Activated CD4-positive, alpha-beta T cell treated with anti-CD3 and anti-CD28 coated beads, Interleukin-2, amount 10 ng/mL, durations not matched to agents 7 days and 5 days (primary cell): ENCODE data around the gene ZNF784. TPM values are rescaled to one million over a fixed set of nuclear protein-coding genes. Genes with fewer than 3 reads are reported as not detected.
A peak's percentile ranks its signal among the peaks of the same experiment; 100 is the strongest.

ENCODE experiments used
- CTCF ChIA-PET: fragments of 350-600 bp; sonication (Branson Sonifier 250); formaldehyde crosslinking; loops from one replicate; lab custom pipeline; 2021; ENCODE audit warnings: antibody characterized with exemption; lab: Charles Lee
- POLR2A ChIA-PET: fragments of 350-600 bp; sonication (Branson Sonifier 250); formaldehyde crosslinking; loops from one replicate; lab custom pipeline; 2021; ENCODE audit warnings: antibody characterized with exemption; lab: Charles Lee
- DNase-seq: peaks from one replicate; pipeline ENCODE4 v3.0.0-alpha.2; 2020
- H3K27ac Mint-ChIP-seq: one replicate; pipeline ENCODE4 v1.8.0; 2021; ENCODE audit warnings: mild to moderate bottlenecking, moderate library complexity, mixed read lengths
- H3K27me3 Mint-ChIP-seq: one replicate; pipeline ENCODE4 v1.8.0; 2021; ENCODE audit warnings: mixed read lengths
- H3K36me3 Mint-ChIP-seq: one replicate; pipeline ENCODE4 v1.8.0; 2021; ENCODE audit warnings: low read depth, mixed read lengths
- H3K4me1 Mint-ChIP-seq: one replicate; pipeline ENCODE4 v1.8.0; 2021; ENCODE audit warnings: mixed read lengths
- H3K4me3 Mint-ChIP-seq: one replicate; pipeline ENCODE4 v1.8.0; 2021; ENCODE audit warnings: mild to moderate bottlenecking, moderate library complexity, mixed read lengths
- H3K9me3 Mint-ChIP-seq: one replicate; pipeline ENCODE4 v1.8.0; 2021; ENCODE audit warnings: mixed read lengths
- total RNA-seq, 2 experiments: library from RNA; stranded (reverse); gene quantifications; one replicate each; pipeline ENCODE4 v1.2.3, GENCODE V29; 2021

ZNF784 gene
- total RNA-seq, 2 experiments from 2014 or later = 4.3 to 5.8 TPM

DNA sequence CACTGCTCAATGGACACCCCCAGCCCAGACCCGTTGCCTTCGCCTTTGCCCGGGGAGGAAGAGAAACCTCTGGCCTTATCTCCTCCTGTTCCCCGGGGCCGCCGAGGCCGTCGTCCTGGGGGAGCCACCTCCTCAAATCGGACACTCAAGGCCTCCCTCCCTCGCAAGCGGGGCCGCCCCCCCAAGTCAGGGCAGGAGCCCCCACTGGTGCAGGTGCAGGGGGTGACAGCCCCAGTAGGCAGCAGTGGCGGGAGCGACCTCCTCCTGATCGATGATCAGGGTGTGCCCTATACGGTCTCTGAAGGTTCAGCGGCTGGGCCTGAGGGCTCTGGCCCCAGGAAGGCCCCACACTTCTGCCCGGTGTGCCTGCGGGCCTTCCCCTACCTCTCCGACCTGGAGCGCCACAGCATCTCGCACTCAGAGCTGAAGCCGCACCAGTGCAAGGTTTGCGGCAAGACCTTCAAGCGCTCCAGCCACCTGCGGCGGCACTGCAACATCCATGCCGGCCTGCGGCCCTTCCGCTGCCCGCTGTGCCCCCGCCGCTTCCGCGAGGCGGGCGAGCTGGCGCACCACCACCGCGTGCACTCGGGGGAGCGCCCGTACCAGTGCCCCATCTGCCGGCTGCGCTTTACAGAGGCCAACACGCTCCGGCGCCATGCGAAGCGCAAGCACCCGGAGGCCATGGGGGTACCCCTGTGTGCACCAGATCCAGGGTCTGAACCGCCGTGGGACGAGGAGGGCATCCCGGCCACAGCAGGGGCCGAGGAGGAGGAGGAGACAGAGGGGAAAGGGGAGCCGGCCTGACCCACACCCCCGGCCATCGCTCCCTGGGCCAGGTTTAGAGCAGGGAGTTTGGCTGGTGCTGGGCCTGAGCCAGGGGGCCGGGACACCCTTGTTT is 22.0 kb downstream of the ZNF784 start:
- ChIA-PET CTCF (interaction anchor here (1.7 kb wide), 1 partner anchor 52 kb away, joined by 6 read pairs; the partner anchor contains the start of gene U2AF2), POLR2A (no interaction called here)
- Mint-ChIP-seq H3K27ac (peak overlapping the region; percentile 87), H3K4me3 (peak overlapping the region; percentile 78), H3K36me3 (peaks cover 20% of the 10 kb centered on the region), H3K4me1 (peaks cover 52% of the 10 kb centered on the region), H3K9me3 (peaks cover 4% of the 10 kb centered on the region), H3K27me3 (no peaks in the 10 kb centered on the region)
- no peak for DNase-seq

GRCh38 chr19:55601084-55601483 is 23.3 kb downstream of the ZNF784 start:
- peaks cover 44% of the 10 kb centered on the region for H3K4me1 Mint-ChIP-seq
- H3K4me3 Mint-ChIP-seq = peak overlapping the region; percentile 78
- DNase-seq = no peak
- no peaks in the 10 kb centered on the region for H3K27me3 Mint-ChIP-seq
- ChIA-PET CTCF (interaction anchor here (1.5 to 1.7 kb wide), 2 partner anchors 39 to 53 kb away, joined by 3 to 6 read pairs; partner anchors contain the start of gene U2AF2), POLR2A (no interaction called here)
- H3K9me3 Mint-ChIP-seq = peaks cover 4% of the 10 kb centered on the region
- H3K27ac Mint-ChIP-seq = peak overlapping the region; percentile 87
- H3K36me3 Mint-ChIP-seq = peaks cover 24% of the 10 kb centered on the region

DNA sequence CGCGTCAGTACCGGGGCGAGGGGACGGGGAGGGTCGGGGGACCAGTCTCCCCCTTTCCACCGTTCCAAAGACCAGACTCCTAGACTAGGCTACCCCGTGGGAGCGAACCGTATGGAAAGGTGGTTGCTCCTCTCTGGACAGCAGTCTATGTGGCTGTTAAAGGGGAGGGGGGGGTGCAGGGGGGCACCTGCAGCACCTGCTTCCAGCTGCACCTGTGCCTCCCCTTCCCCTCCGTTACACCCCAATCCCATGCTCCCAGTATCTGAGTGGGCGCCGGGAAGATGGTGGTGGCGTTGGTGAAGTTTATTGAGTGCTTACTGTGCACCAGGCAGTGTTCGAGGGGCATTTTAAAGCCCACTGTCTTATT is 23.7 kb downstream of the ZNF784 start:
- ChIA-PET POLR2A (no interaction called here), CTCF (interaction anchor here (1.5 kb wide), 1 partner anchor 39 kb away, joined by 3 read pairs; no protein-coding TSS in a partner anchor)
- peak overlapping the region; percentile 87 for H3K27ac Mint-ChIP-seq
- no peak for DNase-seq
- peak overlapping the region; percentile 78 for H3K4me3 Mint-ChIP-seq
- peaks cover 28% of the 10 kb centered on the region for H3K36me3 Mint-ChIP-seq
- H3K27me3 Mint-ChIP-seq = no peaks in the 10 kb centered on the region
- peaks cover 6% of the 10 kb centered on the region for H3K9me3 Mint-ChIP-seq
- H3K4me1 Mint-ChIP-seq = peaks cover 42% of the 10 kb centered on the region

DNA sequence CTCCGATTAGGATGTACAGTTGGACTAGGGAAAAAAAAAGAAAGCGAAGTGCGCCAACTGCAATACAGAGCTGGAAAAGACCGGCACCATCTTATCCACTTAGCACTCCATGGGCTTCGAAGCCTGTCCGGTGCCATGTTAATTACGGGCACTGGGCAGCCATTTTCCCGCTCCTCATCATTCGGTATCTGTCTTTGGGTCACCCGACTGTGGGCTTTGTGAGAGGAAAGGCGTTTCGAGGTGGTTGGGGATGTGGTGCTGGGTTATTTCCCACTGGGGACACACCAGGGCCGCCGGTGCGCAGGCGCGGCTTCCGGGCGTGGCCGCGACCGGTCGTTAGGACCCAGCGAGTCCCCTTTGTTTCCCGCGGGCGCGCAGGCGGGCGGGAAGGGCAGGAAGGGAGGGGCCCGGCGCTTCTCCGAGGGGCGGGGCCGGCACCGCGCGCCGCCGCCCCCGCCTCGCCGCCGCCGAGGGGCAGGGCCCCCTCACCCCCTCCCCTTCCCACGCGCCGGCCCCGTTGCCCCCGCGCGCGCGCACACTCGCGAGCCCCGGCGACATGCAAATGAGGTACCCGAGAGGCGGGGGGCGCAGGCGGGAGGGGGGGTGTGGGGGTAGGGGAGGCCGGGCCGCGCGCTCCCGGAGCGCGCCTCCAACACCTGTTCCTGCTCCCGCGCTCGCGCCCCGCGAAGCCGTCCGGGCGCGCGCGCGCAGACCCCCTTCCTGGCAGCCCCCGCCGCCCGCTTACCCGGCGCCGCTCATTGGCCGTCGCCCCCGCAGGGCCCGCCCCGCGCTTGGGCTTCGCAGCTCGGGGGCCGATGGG is 24.3 kb downstream of the ZNF784 start, which contains the start of gene ZNF524:
Gene ZNF524, plus strand, starts transcription at position 447 of the 820 bp plus-strand sequence. CDS start 1,825 bp downstream, outside the sequence.
- Mint-ChIP-seq H3K4me1 (peaks cover 42% of the 10 kb centered on the region), H3K4me3 (peak within 1 kb of the TSS; percentile 87), H3K27ac (peak within 1 kb of the TSS; percentile 96), H3K27me3 (no peaks in the 10 kb centered on the region), H3K36me3 (peaks cover 34% of the 10 kb centered on the region), H3K9me3 (peaks cover 7% of the 10 kb centered on the region)
- DNase-seq = peak; percentile 87
- ChIA-PET CTCF (interaction anchor here (0.9 to 1.5 kb wide), 4 partner anchors 23 to 96 kb away, joined by 3 to 7 read pairs (median 5); partner anchors contain the start of gene U2AF2), POLR2A (interaction anchor here (0.8 to 1.4 kb wide), 2 partner anchors 19 to 192 kb away, joined by 3 to 6 read pairs; partner anchors contain the start of genes UBE2S and ZNF579)

- H3K9me3 Mint-ChIP-seq = peaks cover 7% of the 10 kb centered on the region
- peaks cover 38% of the 10 kb centered on the region for H3K4me1 Mint-ChIP-seq
- H3K36me3 Mint-ChIP-seq = peaks cover 38% of the 10 kb centered on the region
- no peaks in the 10 kb centered on the region for H3K27me3 Mint-ChIP-seq
- H3K27ac Mint-ChIP-seq = peak within 1 kb of the TSS; percentile 96
- POLR2A ChIA-PET = interaction anchor here (0.8 to 1.4 kb wide), 3 partner anchors 10 to 192 kb away, joined by 3 to 6 read pairs (median 3); partner anchors contain the start of genes UBE2S and ZNF579
- DNase-seq = peak; percentile 97
- H3K4me3 Mint-ChIP-seq = peak within 1 kb of the TSS; percentile 87
- CTCF ChIA-PET = interaction anchor here (0.6 to 1.4 kb wide), 5 partner anchors 23 to 95 kb away, joined by 3 to 7 read pairs (median 3); partner anchors contain the start of gene U2AF2
Observed at GRCh38 chr19:55599468-55599841, 24.9 kb downstream of the ZNF784 start, which contains the start of gene FIZ1. Gene FIZ1, minus strand, starts transcription at chr19:55599517. Its CDS starts 1,652 bp downstream, at chr19:55597865.

DNA sequence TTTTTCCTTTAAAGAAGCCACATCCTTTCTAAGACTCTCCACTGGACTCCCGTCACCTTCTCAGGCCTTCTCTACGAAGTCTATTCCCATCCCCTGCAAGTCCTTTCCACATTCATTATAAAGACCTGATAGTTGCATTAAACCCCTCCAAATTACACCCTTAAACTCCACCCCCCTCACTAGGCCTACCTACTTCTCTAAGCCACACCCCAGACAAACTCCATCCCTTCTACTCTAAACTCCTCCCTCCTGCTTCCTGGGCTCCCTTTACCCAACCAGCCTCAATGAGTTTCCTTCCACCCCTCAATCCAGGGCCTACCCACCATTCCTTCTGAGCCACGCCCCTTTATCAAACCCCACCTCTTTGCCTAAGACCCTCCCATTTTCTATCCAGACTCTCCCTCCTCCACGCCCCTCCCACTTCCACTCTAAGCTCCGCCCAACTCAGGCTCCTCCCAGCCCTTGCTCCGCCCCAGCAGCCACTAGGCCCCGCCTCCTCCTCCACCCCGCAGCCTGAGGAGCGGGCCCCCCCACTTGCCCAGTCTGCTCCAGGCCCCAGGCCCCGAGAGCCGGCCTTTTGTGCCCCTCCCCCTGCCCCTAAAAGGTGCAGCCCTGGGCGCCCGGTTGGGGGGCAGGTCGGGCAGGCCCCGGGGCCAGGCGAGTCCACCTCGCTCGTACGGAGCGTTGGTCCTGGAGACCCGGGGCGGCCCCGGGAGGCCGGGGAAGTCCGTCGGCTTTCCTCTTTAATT is 25.5 kb downstream of the ZNF784 start:
- peaks cover 7% of the 10 kb centered on the region for H3K9me3 Mint-ChIP-seq
- peak; percentile 95 for DNase-seq
- H3K4me1 Mint-ChIP-seq = peaks cover 36% of the 10 kb centered on the region
- CTCF ChIA-PET = interaction anchor here (0.6 to 1.4 kb wide), 5 partner anchors 24 to 95 kb away, joined by 3 to 7 read pairs (median 3); partner anchors contain the start of gene U2AF2
- H3K4me3 Mint-ChIP-seq = peak overlapping the region; percentile 87
- no peaks in the 10 kb centered on the region for H3K27me3 Mint-ChIP-seq
- H3K27ac Mint-ChIP-seq = peak overlapping the region; percentile 96
- POLR2A ChIA-PET = interaction anchor here (0.8 to 1.4 kb wide), 3 partner anchors 9 to 191 kb away, joined by 3 to 6 read pairs (median 3); partner anchors contain the start of genes UBE2S and ZNF579
- peaks cover 38% of the 10 kb centered on the region for H3K36me3 Mint-ChIP-seq

GRCh38 chr19:55598034-55598433 is 26.3 kb downstream of the ZNF784 start:
- Mint-ChIP-seq H3K4me1 (peaks cover 27% of the 10 kb centered on the region), H3K9me3 (peaks cover 7% of the 10 kb centered on the region), H3K4me3 (no peak overlapping the region), H3K27me3 (no peaks in the 10 kb centered on the region), H3K36me3 (peaks cover 35% of the 10 kb centered on the region), H3K27ac (peak overlapping the region; percentile 57)
- CTCF ChIA-PET = interaction anchor here (0.6 kb wide), 2 partner anchors 447 to 597 kb away, joined by 3 to 4 read pairs; no protein-coding TSS in a partner anchor
- DNase-seq = no peak
- POLR2A ChIA-PET = no interaction called here

DNA sequence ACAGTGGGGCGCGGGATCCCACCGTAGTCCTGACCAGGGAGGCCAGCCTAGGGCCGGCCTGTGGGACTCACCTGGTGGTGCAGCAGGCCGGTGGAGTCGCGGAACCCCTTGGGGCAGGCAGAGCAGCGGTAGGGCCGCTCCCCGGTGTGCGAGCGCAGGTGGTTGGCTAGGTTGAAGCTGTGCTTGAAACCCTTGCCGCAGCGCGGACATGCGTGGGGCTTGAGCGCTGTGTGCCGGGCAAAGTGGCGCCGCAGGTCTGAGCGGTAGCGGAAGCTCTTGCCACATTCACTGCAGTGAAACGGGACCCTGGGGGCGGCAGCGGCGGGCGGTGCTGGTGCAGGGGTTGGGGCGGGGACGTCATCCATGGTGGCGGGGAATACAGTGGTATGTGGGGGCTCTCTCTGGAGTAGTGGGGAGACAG is 26.9 kb downstream of the ZNF784 start:
- no peaks in the 10 kb centered on the region for H3K27me3 Mint-ChIP-seq
- POLR2A ChIA-PET = interaction anchor here (0.5 kb wide), 1 partner anchor 418 kb away, joined by 3 read pairs; no protein-coding TSS in a partner anchor
- CTCF ChIA-PET = interaction anchor here (0.6 kb wide), 2 partner anchors 446 to 597 kb away, joined by 3 to 4 read pairs; no protein-coding TSS in a partner anchor
- peaks cover 7% of the 10 kb centered on the region for H3K9me3 Mint-ChIP-seq
- peaks cover 26% of the 10 kb centered on the region for H3K4me1 Mint-ChIP-seq
- no peak overlapping the region for H3K4me3 Mint-ChIP-seq
- no peak for DNase-seq
- no peak overlapping the region for H3K27ac Mint-ChIP-seq
- peaks cover 35% of the 10 kb centered on the region for H3K36me3 Mint-ChIP-seq

DNA sequence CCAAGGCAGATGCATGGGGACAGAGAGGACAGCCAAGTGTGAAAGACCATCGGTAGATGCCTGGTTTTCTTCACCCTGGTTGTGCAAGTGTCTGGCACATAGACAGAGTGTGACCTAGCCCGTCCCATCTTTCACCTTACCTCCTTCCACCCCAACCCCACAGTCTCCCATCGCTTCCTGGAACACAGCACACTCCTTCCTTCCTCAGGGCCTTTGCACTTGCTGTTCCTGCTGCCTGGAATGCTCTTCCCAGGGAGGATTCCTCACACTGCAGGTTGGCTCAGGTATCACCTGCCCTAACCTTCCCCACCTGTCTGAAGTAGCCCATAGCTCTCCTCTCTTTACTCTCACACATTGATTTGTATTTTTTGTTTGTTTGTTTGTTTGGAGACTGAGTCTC is 28.1 kb downstream of the ZNF784 start:
- Mint-ChIP-seq H3K4me3 (no peak overlapping the region), H3K27ac (no peak overlapping the region), H3K27me3 (no peaks in the 10 kb centered on the region), H3K4me1 (peaks cover 20% of the 10 kb centered on the region), H3K9me3 (peaks cover 7% of the 10 kb centered on the region), H3K36me3 (peaks cover 36% of the 10 kb centered on the region)
- no peak for DNase-seq
- ChIA-PET CTCF (interaction anchor here (1.5 kb wide), 1 partner anchor 9 kb away, joined by 5 read pairs; the partner anchor contains the start of gene ZNF865), POLR2A (interaction anchor here (0.6 kb wide), 1 partner anchor 13 kb away, joined by 4 read pairs; no protein-coding TSS in a partner anchor)

GRCh38 chr19:55594996-55595545 is 29.3 kb downstream of the ZNF784 start:
- H3K27ac Mint-ChIP-seq = peak overlapping the region; percentile 1
- DNase-seq = no peak
- H3K27me3 Mint-ChIP-seq = no peaks in the 10 kb centered on the region
- H3K9me3 Mint-ChIP-seq = peaks cover 7% of the 10 kb centered on the region
- H3K4me3 Mint-ChIP-seq = no peak overlapping the region
- POLR2A ChIA-PET = no interaction called here
- CTCF ChIA-PET = interaction anchor here (0.8 kb wide), 1 partner anchor 36 kb away, joined by 5 read pairs; no protein-coding TSS in a partner anchor
- peaks cover 15% of the 10 kb centered on the region for H3K4me1 Mint-ChIP-seq
- peaks cover 38% of the 10 kb centered on the region for H3K36me3 Mint-ChIP-seq
